Activated CD4-positive, alpha-beta memory T cell treated with anti-CD3 and anti-CD28 coated beads for 36 hours (primary cell): ENCODE measurements around the gene FANCB. TPM values are rescaled to one million over a fixed set of nuclear protein-coding genes. Genes with fewer than 3 reads are reported as not detected.

Experiments
- CTCF ChIA-PET: fragments of 350-600 bp; sonication (Branson Sonifier 250); formaldehyde crosslinking; loops from one replicate; lab custom pipeline; 2021; ENCODE audit warnings: antibody characterized with exemption, inconsistent platforms; lab: Charles Lee
- POLR2A ChIA-PET: fragments of 350-600 bp; sonication (Branson Sonifier 250); formaldehyde crosslinking; loops from one replicate; lab custom pipeline; 2021; ENCODE audit warnings: antibody characterized with exemption; lab: Charles Lee
- DNase-seq: peaks from one replicate; pipeline ENCODE4 v3.0.0-alpha.2; 2020
- H3K27ac Mint-ChIP-seq: one replicate; pipeline ENCODE4 v1.8.0; 2021; ENCODE audit warnings: mixed read lengths
- H3K27me3 Mint-ChIP-seq: one replicate; pipeline ENCODE4 v1.8.0; 2021; ENCODE audit warnings: mixed read lengths
- H3K36me3 Mint-ChIP-seq: one replicate; pipeline ENCODE4 v1.8.0; 2021; ENCODE audit warnings: mixed read lengths
- H3K4me1 Mint-ChIP-seq: one replicate; pipeline ENCODE4 v1.8.0; 2021; ENCODE audit warnings: low read depth, mixed read lengths
- H3K4me3 Mint-ChIP-seq: one replicate; pipeline ENCODE4 v1.8.0; 2021; ENCODE audit warnings: mild to moderate bottlenecking, mixed read lengths
- H3K9me3 Mint-ChIP-seq: one replicate; pipeline ENCODE4 v1.8.0; 2021; ENCODE audit warnings: mixed read lengths
- intact Hi-C: fragments of 100-400 bp; cut with micrococcal nuclease; formaldehyde crosslinking; loops from one replicate; pipeline ENCODE4 v1.15.1; 2023
- total RNA-seq, 2 experiments: library from RNA; stranded (reverse); gene quantifications; one replicate each; pipeline ENCODE4 v1.2.3, GENCODE V29; 2021

The FANCB gene
- total RNA-seq, 2 experiments from 2014 or later, result 12.0 to 16.2 TPM

DNA sequence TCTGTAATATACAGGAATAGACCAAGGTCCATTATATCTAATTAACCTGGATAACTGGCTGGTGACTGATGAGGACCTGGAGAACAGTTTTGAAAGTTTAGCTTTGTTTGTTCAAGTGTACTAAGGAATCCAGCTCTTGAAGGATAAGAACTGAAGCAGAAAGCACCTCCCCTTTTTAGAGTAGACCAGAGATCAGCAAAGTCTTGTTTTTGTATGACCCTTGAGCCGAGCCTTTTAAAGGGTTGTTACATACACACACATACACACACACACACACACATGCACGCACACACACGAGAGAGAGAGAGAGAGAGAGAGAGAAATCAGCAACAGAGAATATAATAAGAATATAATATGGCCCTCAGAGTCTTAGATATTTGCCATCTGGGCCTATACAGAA, 13.4 kb upstream of the FANCB start:
- no peak overlapping the region for H3K27ac Mint-ChIP-seq
- H3K36me3 Mint-ChIP-seq, result peaks cover 3% of the 10 kb centered on the region
- CTCF ChIA-PET, result no interaction called here
- H3K9me3 Mint-ChIP-seq, result peaks cover 2% of the 10 kb centered on the region
- POLR2A ChIA-PET, result no interaction called here
- intact Hi-C loops, result loop anchor here (10.0 kb wide), 1 partner anchor 149 kb away; no protein-coding TSS in a partner anchor
- H3K27me3 Mint-ChIP-seq, result no peaks in the 10 kb centered on the region
- no peak for DNase-seq
- H3K4me3 Mint-ChIP-seq, result no peak overlapping the region
- H3K4me1 Mint-ChIP-seq, result peaks cover 35% of the 10 kb centered on the region

DNA sequence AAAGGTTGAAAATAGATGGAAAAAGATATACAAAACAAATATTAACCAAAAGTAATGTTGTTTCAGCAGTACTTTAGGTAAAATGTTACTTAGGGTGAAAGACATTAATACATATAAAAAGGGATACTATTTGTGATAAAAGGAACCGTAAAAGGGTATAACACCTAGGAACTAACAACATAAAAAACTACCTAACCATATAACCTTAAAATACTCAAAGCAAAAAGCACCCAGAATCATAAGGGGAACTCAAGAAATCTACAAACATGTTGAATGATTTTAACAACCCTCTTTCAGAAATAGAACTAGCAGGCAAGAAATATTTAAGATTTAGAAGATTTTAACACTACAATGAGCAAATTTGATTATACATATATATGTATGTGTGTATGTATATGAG, 11.8 kb upstream of the FANCB start:
- H3K27me3 Mint-ChIP-seq, result no peaks in the 10 kb centered on the region
- H3K4me3 Mint-ChIP-seq, result no peak overlapping the region
- H3K27ac Mint-ChIP-seq, result no peak overlapping the region
- POLR2A ChIA-PET, result no interaction called here
- DNase-seq, result no peak
- intact Hi-C loops, result loop anchor here (2.0 to 10.0 kb wide), 3 partner anchors 14 to 320 kb away; no protein-coding TSS in a partner anchor
- CTCF ChIA-PET, result no interaction called here
- peaks cover 3% of the 10 kb centered on the region for H3K36me3 Mint-ChIP-seq
- peaks cover 2% of the 10 kb centered on the region for H3K9me3 Mint-ChIP-seq
- H3K4me1 Mint-ChIP-seq, result peaks cover 37% of the 10 kb centered on the region

DNA sequence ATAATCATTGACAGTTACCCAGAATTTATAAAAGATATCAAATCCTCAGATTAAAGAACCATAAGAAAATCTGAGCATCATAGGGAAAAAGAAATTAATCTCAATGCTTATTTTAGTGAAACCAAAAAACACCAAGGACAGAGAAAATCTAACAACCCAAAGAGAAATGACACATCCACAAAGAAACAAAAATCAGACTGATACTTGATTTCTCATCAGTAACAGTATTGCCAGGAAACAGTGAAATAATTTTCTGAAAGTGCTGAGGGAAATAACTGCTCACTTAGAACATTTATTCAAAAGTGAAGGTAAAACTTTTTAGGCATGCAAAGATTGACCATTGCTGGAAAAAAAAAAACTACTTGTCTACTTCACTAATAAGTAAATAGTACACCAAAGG, 11.0 kb upstream of the FANCB start:
- H3K27ac Mint-ChIP-seq, result peak overlapping the region; percentile 78
- ChIA-PET CTCF (no interaction called here), POLR2A (no interaction called here)
- DNase-seq, result no peak
- no peaks in the 10 kb centered on the region for H3K27me3 Mint-ChIP-seq
- H3K4me1 Mint-ChIP-seq, result peaks cover 46% of the 10 kb centered on the region
- H3K36me3 Mint-ChIP-seq, result peaks cover 3% of the 10 kb centered on the region
- peaks cover 2% of the 10 kb centered on the region for H3K9me3 Mint-ChIP-seq
- no peak overlapping the region for H3K4me3 Mint-ChIP-seq
- intact Hi-C loops, result loop anchor here (2.0 to 10.0 kb wide), 3 partner anchors 15 to 321 kb away; no protein-coding TSS in a partner anchor

DNA sequence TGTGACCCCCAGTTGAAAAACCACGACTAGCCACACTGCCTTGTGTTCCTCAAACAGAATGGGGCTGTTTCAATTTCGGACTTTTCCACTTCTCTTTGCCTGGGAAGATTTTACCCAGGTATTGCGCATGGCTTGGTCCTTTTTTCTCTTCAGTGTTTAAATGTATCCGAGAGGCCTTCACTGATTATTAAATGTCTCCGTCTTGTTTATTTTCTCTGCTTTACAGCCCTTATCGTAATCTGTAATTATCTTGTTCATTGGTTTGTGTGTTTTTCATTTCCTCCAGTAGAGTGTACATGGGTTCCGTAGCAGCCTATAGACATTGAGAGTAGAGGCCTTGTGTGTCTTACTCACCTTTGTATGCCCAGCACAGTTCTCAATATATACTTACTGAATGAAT, 2.8 kb upstream of the FANCB start:
- DNase-seq, result no peak
- no peak overlapping the region for H3K27ac Mint-ChIP-seq
- intact Hi-C loops, result loop anchor here (10.0 kb wide), 3 partner anchors 139 to 1141 kb away; partner anchors contain the start of genes OFD1 and TRAPPC2
- ChIA-PET POLR2A (no interaction called here), CTCF (no interaction called here)
- H3K9me3 Mint-ChIP-seq, result no peaks in the 10 kb centered on the region
- H3K27me3 Mint-ChIP-seq, result no peaks in the 10 kb centered on the region
- H3K4me1 Mint-ChIP-seq, result peaks cover 25% of the 10 kb centered on the region
- H3K4me3 Mint-ChIP-seq, result no peak overlapping the region
- peaks cover 7% of the 10 kb centered on the region for H3K36me3 Mint-ChIP-seq

DNA sequence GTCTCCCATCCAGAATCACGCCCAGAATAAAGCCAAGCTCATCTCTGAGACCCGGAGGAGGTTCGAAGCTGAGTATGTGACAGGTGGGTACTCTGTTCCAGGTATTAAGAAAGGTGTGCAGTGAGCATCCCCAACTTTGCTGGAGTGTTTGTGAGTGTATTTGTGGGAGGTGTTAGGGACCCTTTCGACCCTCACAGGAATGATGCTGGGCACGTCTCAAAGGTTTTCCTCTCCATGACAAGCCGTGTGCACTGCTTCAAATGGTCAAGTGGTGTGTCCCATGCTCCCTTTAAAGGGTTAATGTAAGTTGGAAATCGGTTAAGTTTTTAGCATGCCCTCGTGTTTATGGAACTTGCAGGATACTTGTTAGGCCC, 794 bp upstream of the FANCB start:
- peak overlapping the region; percentile 79 for H3K4me3 Mint-ChIP-seq
- H3K4me1 Mint-ChIP-seq, result peaks cover 17% of the 10 kb centered on the region
- H3K27ac Mint-ChIP-seq, result peak overlapping the region; percentile 80
- no peaks in the 10 kb centered on the region for H3K27me3 Mint-ChIP-seq
- no peaks in the 10 kb centered on the region for H3K9me3 Mint-ChIP-seq
- intact Hi-C loops, result loop anchor here (1.0 to 10.0 kb wide), 9 partner anchors 26 to 1139 kb away; partner anchors contain the start of genes OFD1, PIGA and TRAPPC2
- ChIA-PET CTCF (no interaction called here), POLR2A (interaction anchor here (0.7 kb wide), 1 partner anchor 845 kb away, joined by 3 read pairs; no protein-coding TSS in a partner anchor)
- H3K36me3 Mint-ChIP-seq, result peaks cover 7% of the 10 kb centered on the region
- DNase-seq, result no peak

DNA sequence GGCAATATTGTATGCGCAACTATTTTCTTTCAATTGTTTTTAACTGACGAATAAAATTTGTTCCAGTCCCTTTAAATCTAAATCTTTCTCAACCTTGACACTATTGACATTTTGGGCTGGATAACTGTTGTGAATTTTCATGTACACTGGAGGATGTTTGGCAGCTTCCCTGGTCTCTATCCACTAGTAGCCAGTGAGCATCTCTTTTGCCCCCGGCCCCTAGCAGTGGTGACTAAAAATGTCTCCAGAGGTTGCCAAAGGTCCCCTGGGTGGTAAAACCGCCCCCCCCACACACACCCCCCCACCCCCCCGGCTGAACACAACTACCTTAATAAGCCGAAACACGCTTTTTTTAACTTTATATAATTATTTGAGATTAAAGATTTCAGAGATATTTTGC, 514 bp downstream of the FANCB start:
- Mint-ChIP-seq H3K9me3 (peaks cover 4% of the 10 kb centered on the region), H3K36me3 (peaks cover 9% of the 10 kb centered on the region), H3K4me1 (peaks cover 14% of the 10 kb centered on the region), H3K4me3 (peak overlapping the region; percentile 79), H3K27me3 (no peaks in the 10 kb centered on the region), H3K27ac (peak overlapping the region; percentile 67)
- CTCF ChIA-PET, result no interaction called here
- peak; percentile 26 for DNase-seq
- POLR2A ChIA-PET, result no interaction called here
- intact Hi-C loops, result loop anchor here (2.0 to 10.0 kb wide), 7 partner anchors 75 to 1138 kb away; partner anchors contain the start of genes OFD1 and TRAPPC2

DNA sequence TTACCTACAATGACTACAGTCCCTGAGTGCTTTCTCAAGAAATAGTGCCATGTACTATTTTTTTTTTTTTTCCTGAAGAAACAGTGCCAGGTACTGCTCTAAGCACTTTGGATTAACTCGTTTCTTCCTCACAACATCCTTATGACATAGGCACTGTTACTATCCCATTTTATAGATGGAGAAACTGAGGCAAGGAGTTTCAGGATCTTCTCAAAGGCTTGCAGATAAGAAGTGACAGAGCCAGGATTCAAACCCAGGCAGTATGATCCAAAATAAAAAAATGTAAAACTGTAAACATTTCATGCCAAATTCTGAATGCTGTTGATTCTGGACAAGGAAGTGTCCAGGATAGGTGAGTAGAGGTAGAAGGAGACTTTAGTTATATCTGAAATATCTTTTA, 1.1 kb downstream of the FANCB start:
- peaks cover 11% of the 10 kb centered on the region for H3K4me1 Mint-ChIP-seq
- H3K4me3 Mint-ChIP-seq, result peak overlapping the region; percentile 69
- CTCF ChIA-PET, result no interaction called here
- POLR2A ChIA-PET, result no interaction called here
- no peaks in the 10 kb centered on the region for H3K27me3 Mint-ChIP-seq
- DNase-seq, result no peak
- H3K27ac Mint-ChIP-seq, result no peak overlapping the region
- intact Hi-C loops, result loop anchor here (2.0 to 10.0 kb wide), 7 partner anchors 74 to 1137 kb away; partner anchors contain the start of genes OFD1 and TRAPPC2
- H3K36me3 Mint-ChIP-seq, result peaks cover 9% of the 10 kb centered on the region
- H3K9me3 Mint-ChIP-seq, result peaks cover 7% of the 10 kb centered on the region

DNA sequence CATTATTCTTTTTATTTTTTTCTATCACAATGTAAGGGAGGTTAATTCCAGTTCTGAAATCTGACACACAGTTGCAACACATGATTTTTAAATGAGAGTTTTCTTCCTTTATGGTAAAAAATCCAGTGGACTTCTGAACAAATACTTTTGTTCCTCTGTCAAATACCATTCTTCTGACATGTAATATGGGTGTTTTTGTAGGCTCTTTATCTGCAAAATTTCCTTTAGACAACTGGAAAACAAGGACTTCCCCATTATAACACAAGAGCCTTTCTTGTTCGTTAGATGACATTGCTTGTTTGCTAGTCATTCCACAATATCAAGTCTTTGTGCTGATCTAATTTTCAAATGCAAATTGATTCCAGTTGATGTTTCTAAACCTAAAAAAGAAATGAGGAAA, 7.7 kb downstream of the FANCB start:
- POLR2A ChIA-PET, result no interaction called here
- CTCF ChIA-PET, result no interaction called here
- H3K4me1 Mint-ChIP-seq, result peaks cover 4% of the 10 kb centered on the region

DNA sequence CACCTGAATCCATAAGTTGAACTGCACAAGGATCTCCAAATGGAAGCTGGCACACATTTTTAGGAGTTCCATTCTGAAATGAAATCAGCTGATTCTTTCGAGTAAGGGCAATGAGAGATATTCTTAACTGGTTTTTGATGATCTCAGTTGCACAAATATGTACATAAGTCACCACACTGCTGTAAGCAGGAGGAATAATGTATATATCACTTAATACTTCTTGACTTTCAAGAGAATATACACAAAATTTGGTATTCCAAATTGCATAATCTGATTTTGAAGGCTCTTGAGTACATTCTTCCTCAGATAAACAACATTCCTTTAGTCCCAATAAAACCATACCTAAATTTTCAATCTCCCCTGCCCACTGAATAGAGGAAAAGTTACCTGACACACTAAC, 8.2 kb downstream of the FANCB start:
- ChIA-PET CTCF (no interaction called here), POLR2A (no interaction called here)
- no peak overlapping the region for H3K27ac Mint-ChIP-seq
- H3K4me3 Mint-ChIP-seq, result no peak overlapping the region
- intact Hi-C loops, result no loop called here
- H3K27me3 Mint-ChIP-seq, result no peaks in the 10 kb centered on the region
- peaks cover 17% of the 10 kb centered on the region for H3K36me3 Mint-ChIP-seq
- no peak for DNase-seq
- H3K9me3 Mint-ChIP-seq, result peaks cover 7% of the 10 kb centered on the region
- H3K4me1 Mint-ChIP-seq, result peaks cover 3% of the 10 kb centered on the region

More for the DNA sequence above, 7.7 kb downstream of the FANCB start:
- H3K9me3 Mint-ChIP-seq, result peaks cover 7% of the 10 kb centered on the region
- DNase-seq, result no peak
- no peaks in the 10 kb centered on the region for H3K27me3 Mint-ChIP-seq
- peaks cover 17% of the 10 kb centered on the region for H3K36me3 Mint-ChIP-seq
- no peak overlapping the region for H3K4me3 Mint-ChIP-seq
- intact Hi-C loops, result no loop called here
- no peak overlapping the region for H3K27ac Mint-ChIP-seq

DNA sequence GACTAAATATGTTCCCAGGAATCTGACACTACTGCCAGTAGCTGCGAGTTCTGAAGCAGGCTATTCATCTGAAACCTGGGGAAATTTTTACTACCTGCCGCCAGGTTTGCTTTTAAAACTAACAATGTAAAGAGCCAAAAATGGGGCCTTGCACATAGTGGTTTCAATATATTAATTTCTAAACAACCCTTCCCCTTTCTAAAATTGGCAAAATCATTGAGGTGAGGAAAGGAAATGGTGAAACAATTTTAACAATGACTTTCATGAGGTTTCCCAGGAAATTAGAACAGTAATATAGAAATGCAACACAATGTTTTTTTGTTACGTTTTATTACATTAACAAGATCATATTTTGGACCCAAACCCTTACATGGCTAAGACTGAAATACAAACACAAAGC, 21.3 kb downstream of the FANCB start:
- Mint-ChIP-seq H3K27ac (no peak overlapping the region), H3K4me1 (no peaks in the 10 kb centered on the region)

DNA sequence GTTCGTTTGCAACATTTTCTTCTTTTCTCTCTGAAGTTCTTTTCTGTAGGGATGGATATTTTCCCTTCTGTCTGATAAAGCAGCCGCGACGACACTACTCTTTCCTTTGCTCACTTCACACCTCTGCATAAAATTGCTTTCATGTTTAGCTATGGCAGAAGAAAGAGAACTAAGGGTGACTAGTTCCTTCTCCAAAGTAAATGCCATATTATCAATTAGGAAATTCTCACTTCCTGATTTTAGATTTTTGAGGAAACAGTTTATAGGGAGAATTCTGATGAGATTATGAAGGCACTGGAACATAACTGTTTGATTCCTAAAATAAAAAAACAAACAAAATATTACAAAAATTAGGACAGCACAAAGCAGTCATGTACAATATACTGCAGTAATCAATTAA, 29.2 kb downstream of the FANCB start:
- ChIA-PET CTCF (no interaction called here), POLR2A (no interaction called here)
- no peak overlapping the region for H3K4me3 Mint-ChIP-seq
- H3K9me3 Mint-ChIP-seq, result no peaks in the 10 kb centered on the region
- H3K27me3 Mint-ChIP-seq, result no peaks in the 10 kb centered on the region
- no peak overlapping the region for H3K27ac Mint-ChIP-seq
- peaks cover 19% of the 10 kb centered on the region for H3K36me3 Mint-ChIP-seq
- no peak for DNase-seq
- intact Hi-C loops, result no loop called here
- no peaks in the 10 kb centered on the region for H3K4me1 Mint-ChIP-seq

More for the DNA sequence above, 21.3 kb downstream of the FANCB start:
- ChIA-PET POLR2A (no interaction called here), CTCF (no interaction called here)
- intact Hi-C loops, result no loop called here
- H3K4me3 Mint-ChIP-seq, result no peak overlapping the region
- no peak for DNase-seq
- H3K36me3 Mint-ChIP-seq, result peaks cover 16% of the 10 kb centered on the region
- no peaks in the 10 kb centered on the region for H3K27me3 Mint-ChIP-seq
- H3K9me3 Mint-ChIP-seq, result no peaks in the 10 kb centered on the region

DNA sequence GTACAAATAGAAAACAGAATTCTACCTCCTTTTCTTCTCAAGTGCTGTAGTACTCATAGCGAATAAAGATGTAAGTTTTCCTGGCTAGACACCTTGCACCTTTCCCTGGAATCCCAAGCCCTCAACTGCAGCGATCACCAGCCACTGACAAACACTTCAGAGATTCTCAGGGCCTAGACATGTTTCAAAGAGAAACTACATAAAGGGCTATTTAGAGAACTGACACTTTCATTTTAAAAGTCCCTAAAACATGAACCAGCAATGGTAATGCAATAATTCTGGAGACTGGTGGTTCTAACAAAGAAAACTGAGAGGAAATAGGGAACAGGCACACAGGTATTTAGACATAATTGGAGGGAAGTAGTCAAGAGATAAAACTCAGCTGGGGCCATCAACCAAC, 35.7 kb downstream of the FANCB start:
- intact Hi-C loops, result no loop called here
- H3K4me1 Mint-ChIP-seq, result no peaks in the 10 kb centered on the region
- no peak for DNase-seq
- no peaks in the 10 kb centered on the region for H3K9me3 Mint-ChIP-seq
- POLR2A ChIA-PET, result no interaction called here
- H3K27me3 Mint-ChIP-seq, result no peaks in the 10 kb centered on the region
- no peak overlapping the region for H3K4me3 Mint-ChIP-seq
- CTCF ChIA-PET, result no interaction called here
- H3K27ac Mint-ChIP-seq, result no peak overlapping the region
- H3K36me3 Mint-ChIP-seq, result peaks cover 31% of the 10 kb centered on the region

DNA sequence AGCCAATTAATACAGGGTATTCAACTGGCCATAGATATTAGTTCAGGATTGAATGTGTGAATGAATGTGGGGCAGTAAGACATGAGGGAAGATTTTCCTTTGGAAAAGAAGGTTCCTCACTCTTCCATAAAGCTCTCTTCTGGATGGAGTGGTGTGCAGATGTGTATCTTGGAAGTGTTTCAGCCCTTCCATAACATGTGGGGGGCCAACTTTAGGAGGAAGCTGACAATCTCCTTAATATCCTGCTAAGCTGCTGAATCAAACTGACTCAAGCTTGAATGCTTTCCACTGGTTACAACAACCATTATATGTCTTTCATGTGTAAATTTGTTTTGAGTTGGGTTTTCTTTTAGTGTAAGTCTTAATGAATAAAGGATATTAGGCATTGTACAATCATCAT, 40.3 kb downstream of the FANCB start:
- Mint-ChIP-seq H3K4me1 (no peaks in the 10 kb centered on the region), H3K4me3 (no peak overlapping the region), H3K9me3 (peaks cover 5% of the 10 kb centered on the region), H3K27me3 (peaks cover 1% of the 10 kb centered on the region), H3K27ac (no peak overlapping the region), H3K36me3 (peaks cover 21% of the 10 kb centered on the region)
- intact Hi-C loops, result no loop called here
- POLR2A ChIA-PET, result no interaction called here
- CTCF ChIA-PET, result no interaction called here
- DNase-seq, result no peak
